GM19324 (cell line): ENCODE measurements around the gene NAT8.
"Not testable (repeated sequence)": the region's sequence is repeated elsewhere in the genome, so short reads cannot be mapped to it uniquely, and the experiment has no call there.

Experiments used
- ATAC-seq: cut with Tn5 transposase; IDR thresholded peaks from one replicate; pipeline ENCODE4 v1.9.1; 2021; ENCODE audit warnings: mild to moderate bottlenecking, moderate library complexity; ENCODE audit not compliant: unreplicated experiment, low FRiP score

Gene NAT8

GRCh38 chr2:73640511-73640911, 1.7 kb downstream of the NAT8 start:
- no peak for ATAC-seq

- ATAC-seq: no peak
Observed at GRCh38 chr2:73638429-73638828, 3.8 kb downstream of the NAT8 start.

- not testable (repeated sequence) for ATAC-seq
Observed at GRCh38 chr2:73636977-73637376, 5.2 kb downstream of the NAT8 start.

- not testable (repeated sequence) for ATAC-seq
Observed at GRCh38 chr2:73630662-73631266, 11.5 kb downstream of the NAT8 start.

GRCh38 chr2:73628493-73628892, 13.7 kb downstream of the NAT8 start:
- not testable (repeated sequence) for ATAC-seq

- not testable (repeated sequence) for ATAC-seq
Observed at GRCh38 chr2:73626237-73626636, 16.0 kb downstream of the NAT8 start.

GRCh38 chr2:73624625-73625024, 17.6 kb downstream of the NAT8 start:
- not testable (repeated sequence) for ATAC-seq

- not testable (repeated sequence) for ATAC-seq
Observed at GRCh38 chr2:73624036-73624435, 18.2 kb downstream of the NAT8 start.

GRCh38 chr2:73619925-73620324, 22.3 kb downstream of the NAT8 start:
- not testable (repeated sequence) for ATAC-seq

- no peak for ATAC-seq
Observed at GRCh38 chr2:73614997-73615396, 27.2 kb downstream of the NAT8 start.

GRCh38 chr2:73614105-73614504, 28.1 kb downstream of the NAT8 start:
- ATAC-seq: no peak

- ATAC-seq: no peak
Observed at GRCh38 chr2:73611867-73612266, 30.4 kb downstream of the NAT8 start.

- ATAC-seq: no peak
Observed at GRCh38 chr2:73611193-73611592, 31.0 kb downstream of the NAT8 start.

- ATAC-seq: no peak
Observed at GRCh38 chr2:73610111-73610510, 32.1 kb downstream of the NAT8 start.

- not testable (repeated sequence) for ATAC-seq
Observed at GRCh38 chr2:73604589-73604988, 37.6 kb downstream of the NAT8 start.

GRCh38 chr2:73603099-73603588, 39.1 kb downstream of the NAT8 start:
- ATAC-seq: not testable (repeated sequence)

- no peak for ATAC-seq
Observed at GRCh38 chr2:73601780-73602179, 40.4 kb downstream of the NAT8 start.

GRCh38 chr2:73594251-73594650, 48.0 kb downstream of the NAT8 start:
- no peak for ATAC-seq

GRCh38 chr2:73593680-73594079, 48.5 kb downstream of the NAT8 start:
- ATAC-seq: no peak
